ENCODE results near the gene SH3GLB2. TPM values are rescaled to one million over a fixed set of nuclear protein-coding genes. Genes with fewer than 3 reads are reported as not detected.

Gene SH3GLB2
- total and polyA plus RNA-seq, 2 experiments from 2014 or later = 21.9 to 68.0 TPM

- H3K36me3 Mint-ChIP-seq (ENCODE audit: low read depth) = peaks cover 39% of the 10 kb centered on the region
- Histone ChIP-seq H3K27me3 (ENCODE audit: insufficient read depth) (no peaks in the 10 kb centered on the region), H3K36me3 (ENCODE audit: insufficient read depth) (no peaks in the 10 kb centered on the region; the same call in 1 of the 2 replicates), H2AFZ (no peak overlapping the region), H3K4me3 (no peak overlapping the region), H3K4me1 (ENCODE audit: insufficient read depth) (no peaks in the 10 kb centered on the region), H3K27ac (ENCODE audit: low read depth) (no peak overlapping the region), H3K4me2 (no peak overlapping the region), H4K20me1 (replicated peaks; ENCODE audit: insufficient read depth) (no peaks in the 10 kb centered on the region), H3K79me2 (replicated peaks; ENCODE audit: insufficient read depth) (no peaks in the 10 kb centered on the region), H3F3A (replicated peaks; ENCODE audit: low read depth) (no peaks in the 10 kb centered on the region), H3K9me2 (ENCODE audit: insufficient read depth) (no peaks in the 10 kb centered on the region)
- H3K4me1 Mint-ChIP-seq = no peaks in the 10 kb centered on the region
- no peak overlapping the region for H3K4me3 Mint-ChIP-seq
- no peak for ATAC-seq
- no peaks in the 10 kb centered on the region for H3K9me3 Mint-ChIP-seq
- TF ChIP-seq ZNF331 (CRISPR knock-in tag; IDR thresholded peaks at IDR 0.05; ENCODE audit: low read depth) (no peak), POLR2AphosphoS5 (IDR thresholded peaks at IDR 0.05; ENCODE audit: low read depth) (no peak), ETS1 (IDR thresholded peaks at IDR 0.05) (no peak), JUNB (IDR thresholded peaks at IDR 0.05; ENCODE audit: unreplicated experiment) (no peak), CREB1 (CRISPR knock-in tag; IDR thresholded peaks at IDR 0.05; ENCODE audit: low read depth) (no peak), ZNF114 (CRISPR knock-in tag; IDR thresholded peaks at IDR 0.05) (no peak), EZH2 (IDR thresholded peaks at IDR 0.05; ENCODE audit: low read depth, unreplicated experiment) (no peak), CTCF (conservative IDR thresholded peaks at IDR 0.05; ENCODE audit: low read depth in 2 of 2) (no peak), NANOG (IDR thresholded peaks at IDR 0.05; ENCODE audit: borderline replicate concordance) (no peak), EZH2phosphoT487 (IDR thresholded peaks at IDR 0.05; ENCODE audit: unreplicated experiment) (no peak), REST (IDR thresholded peaks at IDR 0.05; ENCODE audit: unreplicated experiment) (no peak), STAT1 (IDR thresholded peaks at IDR 0.05; ENCODE audit: unreplicated experiment) (no peak), ZNF462 (CRISPR knock-in tag; IDR thresholded peaks at IDR 0.05) (no peak)
- no peak overlapping the region for H3K27ac Mint-ChIP-seq
- no peak for DNase-seq (ENCODE audit: low spot score)
- H3K27me3 Mint-ChIP-seq (ENCODE audit: insufficient read depth, low read depth, poor library complexity) = peaks cover 1% of the 10 kb centered on the region
Observed at GRCh38 chr9:129060991-129061390, 32.9 kb upstream of the SH3GLB2 start.
